MCF 10A (cell line): ENCODE results near the gene BAIAP2L2. TPM values are rescaled to one million over a fixed set of nuclear protein-coding genes. Genes with fewer than 3 reads are reported as not detected.

ENCODE experiments used
- BruUV-seq: library from RNA; stranded (reverse); fragments of 400-500 nt; replicated peaks from 2 replicates; lab custom pipeline; 2021; lab: Mats Ljungman, UMichigan
- CTCF ChIA-PET: fragments of 300-600 bp; sonication (Branson Sonifier 250); formaldehyde crosslinking; extraction: SDS; loops from one replicate; lab custom pipeline; 2021; ENCODE audit warnings: antibody characterized with exemption, inconsistent platforms; lab: Yijun Ruan, JAX
- POLR2A ChIA-PET: fragments of 300-600, 350-650 bp; sonication (Branson Sonifier 250); formaldehyde crosslinking; extraction: SDS; loops from one replicate; lab custom pipeline; 2020; ENCODE audit warnings: antibody characterized with exemption, inconsistent platforms; lab: Yijun Ruan, JAX
- DNase-seq: peaks from one replicate; pipeline ENCODE4 v3.0.0-alpha.2; 2018; ENCODE audit not compliant: unreplicated experiment
- H3K27ac Mint-ChIP-seq: one replicate; pipeline ENCODE4 v1.8.0; 2022; ENCODE audit warnings: mild to moderate bottlenecking, low read depth, mixed read lengths; ENCODE audit not compliant: unreplicated experiment
- H3K27me3 Mint-ChIP-seq: one replicate; pipeline ENCODE4 v1.8.0; 2022; ENCODE audit warnings: mixed read lengths; ENCODE audit not compliant: insufficient read depth, unreplicated experiment
- H3K36me3 Mint-ChIP-seq: one replicate; pipeline ENCODE4 v1.8.0; 2022; ENCODE audit warnings: mild to moderate bottlenecking, moderate library complexity, mixed read lengths; ENCODE audit not compliant: insufficient read depth, unreplicated experiment
- H3K4me1 Mint-ChIP-seq: one replicate; pipeline ENCODE4 v1.8.0; 2022; ENCODE audit warnings: mixed read lengths; ENCODE audit not compliant: insufficient read depth, unreplicated experiment
- H3K4me3 Mint-ChIP-seq: one replicate; pipeline ENCODE4 v1.8.0; 2022; ENCODE audit warnings: mild to moderate bottlenecking, moderate library complexity, mixed read lengths; ENCODE audit not compliant: unreplicated experiment
- H3K9me3 Mint-ChIP-seq: one replicate; pipeline ENCODE4 v1.8.0; 2022; ENCODE audit warnings: mixed read lengths; ENCODE audit not compliant: unreplicated experiment
- intact Hi-C: fragments of 100-400 bp; cut with micrococcal nuclease; formaldehyde crosslinking; loops from 2 replicates; pipeline ENCODE4 v1.14.1; 2022
- total RNA-seq: library from RNA; stranded (reverse); gene quantifications from 2 replicates; pipeline ENCODE4 v1.2.3, GENCODE V29; 2022
- TF ChIP-seq, protein P1 (sequence below): fragments of 200-600 bp; IDR thresholded peaks from one replicate; pipeline ENCODE4 v1.8.0; 2022; ENCODE audit warnings: antibody characterized with exemption, mild to moderate bottlenecking; ENCODE audit not compliant: unreplicated experiment

The BAIAP2L2 gene
- total RNA-seq, 1 experiment from 2014 or later = 7.1 TPM

DNA sequence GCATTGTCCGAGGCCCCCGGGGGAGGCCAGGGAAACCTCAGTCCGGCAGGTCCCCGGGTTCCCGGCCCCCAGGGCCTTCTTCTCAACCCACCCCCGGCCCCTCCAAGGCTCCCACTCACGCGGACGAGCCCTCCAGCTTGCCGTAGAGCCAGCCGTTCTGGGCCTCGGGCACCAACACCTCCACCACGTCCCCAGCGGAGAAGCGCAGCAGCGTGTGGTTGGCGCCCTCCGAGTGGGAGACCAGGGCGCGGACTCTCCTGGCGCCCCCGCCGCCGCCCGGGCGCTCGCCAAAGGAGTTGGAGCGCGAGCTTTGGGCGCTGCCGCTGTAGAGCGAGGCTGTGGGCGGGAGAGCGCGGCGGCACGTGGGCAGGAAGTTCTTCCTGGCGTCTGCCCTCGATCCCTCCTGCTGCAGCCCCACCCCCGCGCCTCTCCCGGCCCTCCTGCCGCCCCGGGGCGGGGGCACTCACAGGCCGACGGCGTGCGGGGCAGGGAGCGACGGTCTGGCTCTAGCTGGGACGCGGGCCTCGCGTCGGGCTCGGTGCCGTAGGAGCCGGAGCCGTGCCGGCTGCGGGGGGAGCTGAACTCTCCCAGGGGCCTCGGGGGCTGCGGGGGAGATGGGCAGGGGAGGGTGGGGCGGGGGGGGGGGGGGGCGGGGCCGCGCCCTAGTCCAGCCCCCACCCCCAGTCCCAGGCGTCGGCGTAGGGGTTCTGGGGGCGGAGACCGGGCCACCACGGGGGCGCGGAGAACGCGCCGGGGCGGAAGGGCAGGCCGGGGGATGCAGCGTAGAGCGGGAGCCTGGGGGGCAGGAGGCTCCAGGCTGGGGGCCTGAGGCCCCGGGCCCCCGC, 21.6 kb downstream of the BAIAP2L2 start:
- H3K4me3 Mint-ChIP-seq = peak overlapping the region; percentile 35
- DNase-seq = no peak
- CTCF ChIA-PET = interaction anchor here (0.7 to 0.8 kb wide), 2 partner anchors 26 to 37 kb away, joined by 4 to 5 read pairs; no protein-coding TSS in a partner anchor
- peaks cover 10% of the 10 kb centered on the region for H3K36me3 Mint-ChIP-seq
- H3K9me3 Mint-ChIP-seq = no peaks in the 10 kb centered on the region
- peaks cover 12% of the 10 kb centered on the region for H3K4me1 Mint-ChIP-seq
- BruUV-seq = no TSS peak
- H3K27me3 Mint-ChIP-seq = no peaks in the 10 kb centered on the region
- no peak overlapping the region for H3K27ac Mint-ChIP-seq
- TF ChIP-seq, protein P1, sequence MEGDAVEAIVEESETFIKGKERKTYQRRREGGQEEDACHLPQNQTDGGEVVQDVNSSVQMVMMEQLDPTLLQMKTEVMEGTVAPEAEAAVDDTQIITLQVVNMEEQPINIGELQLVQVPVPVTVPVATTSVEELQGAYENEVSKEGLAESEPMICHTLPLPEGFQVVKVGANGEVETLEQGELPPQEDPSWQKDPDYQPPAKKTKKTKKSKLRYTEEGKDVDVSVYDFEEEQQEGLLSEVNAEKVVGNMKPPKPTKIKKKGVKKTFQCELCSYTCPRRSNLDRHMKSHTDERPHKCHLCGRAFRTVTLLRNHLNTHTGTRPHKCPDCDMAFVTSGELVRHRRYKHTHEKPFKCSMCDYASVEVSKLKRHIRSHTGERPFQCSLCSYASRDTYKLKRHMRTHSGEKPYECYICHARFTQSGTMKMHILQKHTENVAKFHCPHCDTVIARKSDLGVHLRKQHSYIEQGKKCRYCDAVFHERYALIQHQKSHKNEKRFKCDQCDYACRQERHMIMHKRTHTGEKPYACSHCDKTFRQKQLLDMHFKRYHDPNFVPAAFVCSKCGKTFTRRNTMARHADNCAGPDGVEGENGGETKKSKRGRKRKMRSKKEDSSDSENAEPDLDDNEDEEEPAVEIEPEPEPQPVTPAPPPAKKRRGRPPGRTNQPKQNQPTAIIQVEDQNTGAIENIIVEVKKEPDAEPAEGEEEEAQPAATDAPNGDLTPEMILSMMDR = no peak
- intact Hi-C loops = no loop called here
- POLR2A ChIA-PET = interaction anchor here (0.5 to 0.6 kb wide), 3 partner anchors 29 to 287 kb away, joined by 3 to 4 read pairs (median 3); no protein-coding TSS in a partner anchor

DNA sequence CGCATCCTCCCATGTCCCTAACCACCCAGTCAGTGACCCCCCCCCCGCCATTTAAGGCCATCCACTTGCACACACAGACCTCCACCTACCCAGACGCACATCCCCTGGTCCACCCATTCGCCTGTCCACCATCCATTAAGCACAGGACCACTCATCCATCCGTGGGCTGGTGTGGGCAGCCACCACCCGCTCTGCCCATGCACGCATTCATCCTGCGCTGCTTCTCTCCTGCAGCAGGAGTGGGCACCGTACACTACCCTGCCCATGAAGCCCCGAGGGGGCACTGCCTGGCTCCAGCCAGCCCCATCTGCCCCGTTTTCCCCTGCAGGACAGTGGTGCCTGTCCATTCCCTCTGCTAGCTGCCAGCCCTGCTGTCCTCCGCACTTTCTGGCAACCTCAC, 22.6 kb downstream of the BAIAP2L2 start:
- H3K4me1 Mint-ChIP-seq = peaks cover 12% of the 10 kb centered on the region
- POLR2A ChIA-PET = no interaction called here
- intact Hi-C loops = no loop called here
- no peak overlapping the region for H3K27ac Mint-ChIP-seq
- TF ChIP-seq, protein P1 = no peak
- no TSS peak for BruUV-seq
- H3K4me3 Mint-ChIP-seq = no peak overlapping the region
- H3K27me3 Mint-ChIP-seq = no peaks in the 10 kb centered on the region
- CTCF ChIA-PET = no interaction called here
- H3K36me3 Mint-ChIP-seq = peaks cover 10% of the 10 kb centered on the region
- no peaks in the 10 kb centered on the region for H3K9me3 Mint-ChIP-seq
- DNase-seq = no peak

DNA sequence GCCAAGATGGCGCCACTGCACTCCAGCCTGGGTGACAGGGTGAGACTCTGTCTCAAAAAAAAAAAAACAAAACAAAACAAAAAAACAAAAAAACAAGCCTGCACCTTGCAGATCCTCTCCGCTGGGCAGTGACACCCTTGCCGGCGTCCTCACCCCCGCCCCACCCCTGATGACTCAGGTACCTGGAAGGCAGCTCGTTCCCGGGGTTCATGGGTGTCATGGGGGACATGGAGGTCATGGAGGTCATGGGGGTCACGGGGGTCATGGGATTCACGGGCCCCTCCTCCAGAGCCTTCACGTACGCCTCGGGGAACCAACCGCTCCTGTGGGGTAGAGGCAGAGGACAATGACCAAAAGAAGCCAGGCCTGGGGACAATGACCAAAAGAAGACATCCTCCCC, 23.5 kb downstream of the BAIAP2L2 start:
- TF ChIP-seq, protein P1 = no peak
- no peak overlapping the region for H3K4me3 Mint-ChIP-seq
- ChIA-PET CTCF (no interaction called here), POLR2A (interaction anchor here (0.6 to 1.3 kb wide), 2 partner anchors 26 to 782 kb away, joined by 3 to 4 read pairs; no protein-coding TSS in a partner anchor)
- H3K9me3 Mint-ChIP-seq = no peaks in the 10 kb centered on the region
- no TSS peak for BruUV-seq
- no peaks in the 10 kb centered on the region for H3K27me3 Mint-ChIP-seq
- no peak for DNase-seq
- peaks cover 12% of the 10 kb centered on the region for H3K4me1 Mint-ChIP-seq
- intact Hi-C loops = no loop called here
- no peak overlapping the region for H3K27ac Mint-ChIP-seq
- peaks cover 10% of the 10 kb centered on the region for H3K36me3 Mint-ChIP-seq

DNA sequence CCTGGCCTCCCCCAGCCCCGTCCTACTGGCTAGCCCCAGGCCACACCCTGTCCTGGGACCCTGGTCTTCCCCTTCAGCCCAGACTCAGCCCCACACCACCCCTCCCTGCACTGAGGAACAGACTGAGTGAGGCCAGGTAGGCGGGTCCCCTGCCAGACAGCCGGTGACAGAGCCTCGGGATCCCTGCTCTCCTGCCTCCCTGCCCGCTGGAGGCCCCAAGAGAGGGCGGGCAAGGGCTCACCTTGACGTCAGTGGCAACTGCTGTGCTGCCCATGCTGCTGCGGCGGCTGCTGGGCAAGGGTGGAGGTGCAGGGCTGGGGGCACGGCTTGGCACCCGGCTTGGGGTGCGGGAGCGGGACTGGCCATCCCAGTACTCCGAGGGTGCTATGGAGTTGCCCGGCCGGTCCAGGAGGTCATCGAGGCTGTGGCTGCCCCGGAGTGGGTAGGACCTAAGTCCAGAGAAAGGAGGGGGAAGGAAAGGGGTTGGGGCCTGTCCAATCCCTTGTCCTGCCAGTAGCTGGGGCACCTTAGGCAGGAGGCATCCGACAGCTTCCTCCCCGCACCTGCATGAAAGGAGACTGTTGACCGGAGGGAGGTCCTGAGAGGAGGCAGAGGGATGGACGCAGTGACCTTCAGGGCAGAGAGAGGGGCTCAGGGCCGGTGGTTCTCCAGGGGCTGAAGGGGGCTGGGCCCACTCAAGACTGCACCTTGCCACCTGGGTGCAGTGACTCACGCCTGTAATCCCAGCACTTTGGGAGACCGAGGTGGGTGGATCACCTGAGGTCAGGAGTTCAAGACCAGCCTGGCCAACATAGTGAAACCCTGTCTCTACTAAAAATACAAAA, 24.3 kb downstream of the BAIAP2L2 start:
- Mint-ChIP-seq H3K4me1 (peaks cover 12% of the 10 kb centered on the region), H3K27ac (no peak overlapping the region), H3K4me3 (no peak overlapping the region), H3K27me3 (no peaks in the 10 kb centered on the region), H3K9me3 (no peaks in the 10 kb centered on the region), H3K36me3 (peaks cover 10% of the 10 kb centered on the region)
- ChIA-PET CTCF (interaction anchor here (0.6 kb wide), 1 partner anchor 595 kb away, joined by 3 read pairs; no protein-coding TSS in a partner anchor), POLR2A (interaction anchor here (0.6 to 1.3 kb wide), 2 partner anchors 25 to 782 kb away, joined by 3 to 4 read pairs; no protein-coding TSS in a partner anchor)
- intact Hi-C loops = no loop called here
- TF ChIP-seq, protein P1 = no peak
- BruUV-seq = no TSS peak
- no peak for DNase-seq
